ENCODE results near the gene AP3S1. TPM values are rescaled to one million over a fixed set of nuclear protein-coding genes. Genes with fewer than 3 reads are reported as not detected.

The AP3S1 gene
- total and polyA plus RNA-seq, 2 of the 13 experiments (the other 11 are each of a cell fraction or from before 2014, with no cell fraction given): 50.5 to 85.9 TPM

- TF ChIP-seq ZNF556 (CRISPR knock-in tag; IDR thresholded peaks at IDR 0.05; ENCODE audit: borderline replicate concordance) (no peak), ZNF441 (CRISPR knock-in tag; IDR thresholded peaks at IDR 0.05; ENCODE audit: borderline replicate concordance) (no peak), ZNF33B (CRISPR knock-in tag; IDR thresholded peaks at IDR 0.05) (no peak), PHF8 (CRISPR knock-in tag; IDR thresholded peaks at IDR 0.05) (no peak), BCL3 (CRISPR knock-in tag; IDR thresholded peaks at IDR 0.05) (peak; percentile 69; the same call in 1 of the 2 replicates), ZKSCAN5 (CRISPR knock-in tag; IDR thresholded peaks at IDR 0.05) (no peak), KLF11 (CRISPR knock-in tag; IDR thresholded peaks at IDR 0.05) (no peak), ZNF260 (CRISPR knock-in tag; IDR thresholded peaks at IDR 0.05; ENCODE audit: borderline replicate concordance, low read depth) (no peak), ZNF460 (CRISPR knock-in tag; IDR thresholded peaks at IDR 0.05; ENCODE audit: borderline replicate concordance) (no peak), CBFB (CRISPR knock-in tag; IDR thresholded peaks at IDR 0.05) (no peak), SIN3A (IDR thresholded peaks at IDR 0.05; ENCODE audit: borderline replicate concordance, low read depth, low read length) (no peak), MZF1 (CRISPR knock-in tag; IDR thresholded peaks at IDR 0.05; ENCODE audit: borderline replicate concordance) (no peak), ZC3H13 (CRISPR knock-in tag; IDR thresholded peaks at IDR 0.05) (0 out of 2 replicates have a peak, but pooled peaks have one; percentile 30), GRHL1 (CRISPR knock-in tag; conservative IDR thresholded peaks at IDR 0.05) (no peak), RCOR2 (CRISPR knock-in tag; IDR thresholded peaks at IDR 0.05) (no peak), ZNF121 (CRISPR knock-in tag; IDR thresholded peaks at IDR 0.05) (no peak), ZBTB20 (CRISPR knock-in tag; IDR thresholded peaks at IDR 0.05; ENCODE audit: borderline replicate concordance, low read depth) (no peak), HOXA5 (CRISPR knock-in tag; IDR thresholded peaks at IDR 0.05) (no peak), NR2F6 (IDR thresholded peaks at IDR 0.05) (no peak), NR2F6 (CRISPR knock-in tag; IDR thresholded peaks at IDR 0.05) (no peak)
- TF ChIP-seq, protein P1, sequence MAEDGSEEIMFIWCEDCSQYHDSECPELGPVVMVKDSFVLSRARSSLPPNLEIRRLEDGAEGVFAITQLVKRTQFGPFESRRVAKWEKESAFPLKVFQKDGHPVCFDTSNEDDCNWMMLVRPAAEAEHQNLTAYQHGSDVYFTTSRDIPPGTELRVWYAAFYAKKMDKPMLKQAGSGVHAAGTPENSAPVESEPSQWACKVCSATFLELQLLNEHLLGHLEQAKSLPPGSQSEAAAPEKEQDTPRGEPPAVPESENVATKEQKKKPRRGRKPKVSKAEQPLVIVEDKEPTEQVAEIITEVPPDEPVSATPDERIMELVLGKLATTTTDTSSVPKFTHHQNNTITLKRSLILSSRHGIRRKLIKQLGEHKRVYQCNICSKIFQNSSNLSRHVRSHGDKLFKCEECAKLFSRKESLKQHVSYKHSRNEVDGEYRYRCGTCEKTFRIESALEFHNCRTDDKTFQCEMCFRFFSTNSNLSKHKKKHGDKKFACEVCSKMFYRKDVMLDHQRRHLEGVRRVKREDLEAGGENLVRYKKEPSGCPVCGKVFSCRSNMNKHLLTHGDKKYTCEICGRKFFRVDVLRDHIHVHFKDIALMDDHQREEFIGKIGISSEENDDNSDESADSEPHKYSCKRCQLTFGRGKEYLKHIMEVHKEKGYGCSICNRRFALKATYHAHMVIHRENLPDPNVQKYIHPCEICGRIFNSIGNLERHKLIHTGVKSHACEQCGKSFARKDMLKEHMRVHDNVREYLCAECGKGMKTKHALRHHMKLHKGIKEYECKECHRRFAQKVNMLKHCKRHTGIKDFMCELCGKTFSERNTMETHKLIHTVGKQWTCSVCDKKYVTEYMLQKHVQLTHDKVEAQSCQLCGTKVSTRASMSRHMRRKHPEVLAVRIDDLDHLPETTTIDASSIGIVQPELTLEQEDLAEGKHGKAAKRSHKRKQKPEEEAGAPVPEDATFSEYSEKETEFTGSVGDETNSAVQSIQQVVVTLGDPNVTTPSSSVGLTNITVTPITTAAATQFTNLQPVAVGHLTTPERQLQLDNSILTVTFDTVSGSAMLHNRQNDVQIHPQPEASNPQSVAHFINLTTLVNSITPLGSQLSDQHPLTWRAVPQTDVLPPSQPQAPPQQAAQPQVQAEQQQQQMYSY (CRISPR knock-in tag; IDR thresholded peaks at IDR 0.05): no peak
- TF ChIP-seq, protein P2, sequence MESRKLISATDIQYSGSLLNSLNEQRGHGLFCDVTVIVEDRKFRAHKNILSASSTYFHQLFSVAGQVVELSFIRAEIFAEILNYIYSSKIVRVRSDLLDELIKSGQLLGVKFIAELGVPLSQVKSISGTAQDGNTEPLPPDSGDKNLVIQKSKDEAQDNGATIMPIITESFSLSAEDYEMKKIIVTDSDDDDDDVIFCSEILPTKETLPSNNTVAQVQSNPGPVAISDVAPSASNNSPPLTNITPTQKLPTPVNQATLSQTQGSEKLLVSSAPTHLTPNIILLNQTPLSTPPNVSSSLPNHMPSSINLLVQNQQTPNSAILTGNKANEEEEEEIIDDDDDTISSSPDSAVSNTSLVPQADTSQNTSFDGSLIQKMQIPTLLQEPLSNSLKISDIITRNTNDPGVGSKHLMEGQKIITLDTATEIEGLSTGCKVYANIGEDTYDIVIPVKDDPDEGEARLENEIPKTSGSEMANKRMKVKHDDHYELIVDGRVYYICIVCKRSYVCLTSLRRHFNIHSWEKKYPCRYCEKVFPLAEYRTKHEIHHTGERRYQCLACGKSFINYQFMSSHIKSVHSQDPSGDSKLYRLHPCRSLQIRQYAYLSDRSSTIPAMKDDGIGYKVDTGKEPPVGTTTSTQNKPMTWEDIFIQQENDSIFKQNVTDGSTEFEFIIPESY (CRISPR knock-in tag; IDR thresholded peaks at IDR 0.05): 0 out of 2 replicates have a peak, but pooled peaks have one; percentile 3
Measured at GRCh38 chr5:115962565-115963402, 121.0 kb downstream of the AP3S1 start (continued).

All from HepG2 (cell line).